ENCODE measurements around the gene GTF3C5.
"Not testable (repeated sequence)": the region's sequence is repeated elsewhere in the genome, so short reads cannot be mapped to it uniquely, and the experiment has no call there.

- TF ChIP-seq, protein P1, sequence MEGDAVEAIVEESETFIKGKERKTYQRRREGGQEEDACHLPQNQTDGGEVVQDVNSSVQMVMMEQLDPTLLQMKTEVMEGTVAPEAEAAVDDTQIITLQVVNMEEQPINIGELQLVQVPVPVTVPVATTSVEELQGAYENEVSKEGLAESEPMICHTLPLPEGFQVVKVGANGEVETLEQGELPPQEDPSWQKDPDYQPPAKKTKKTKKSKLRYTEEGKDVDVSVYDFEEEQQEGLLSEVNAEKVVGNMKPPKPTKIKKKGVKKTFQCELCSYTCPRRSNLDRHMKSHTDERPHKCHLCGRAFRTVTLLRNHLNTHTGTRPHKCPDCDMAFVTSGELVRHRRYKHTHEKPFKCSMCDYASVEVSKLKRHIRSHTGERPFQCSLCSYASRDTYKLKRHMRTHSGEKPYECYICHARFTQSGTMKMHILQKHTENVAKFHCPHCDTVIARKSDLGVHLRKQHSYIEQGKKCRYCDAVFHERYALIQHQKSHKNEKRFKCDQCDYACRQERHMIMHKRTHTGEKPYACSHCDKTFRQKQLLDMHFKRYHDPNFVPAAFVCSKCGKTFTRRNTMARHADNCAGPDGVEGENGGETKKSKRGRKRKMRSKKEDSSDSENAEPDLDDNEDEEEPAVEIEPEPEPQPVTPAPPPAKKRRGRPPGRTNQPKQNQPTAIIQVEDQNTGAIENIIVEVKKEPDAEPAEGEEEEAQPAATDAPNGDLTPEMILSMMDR (IDR thresholded peaks at IDR 0.05) = not testable (repeated sequence)
- TF ChIP-seq SP1 (CRISPR knock-in tag; conservative IDR thresholded peaks at IDR 0.05); MYBL2 (CRISPR knock-in tag; IDR thresholded peaks at IDR 0.05): not testable (repeated sequence)
Observed at GRCh38 chr9:133061019-133061763, 30.4 kb downstream of the GTF3C5 start.

Data from WTC11 (cell line).